C1 segment of cervical spinal cord (tissue), 14 donors: ENCODE results near the gene SLC18A2.

Source experiments
- DNase-seq, 14 donors: peaks; one replicate each; lab custom pipeline; 2025; lab: John Stamatoyannopoulos, UW

The SLC18A2 gene

GRCh38 chr10:117311261-117311660 is 70.3 kb downstream of the SLC18A2 start:
- no peak for DNase-seq

- no peak for DNase-seq
These were observed 71.5 kb downstream of the SLC18A2 start for GRCh38 chr10:117312430-117312829.

- DNase-seq: no peak
These were observed 72.7 kb downstream of the SLC18A2 start for GRCh38 chr10:117313641-117314040.

GRCh38 chr10:117316701-117317100 is 75.8 kb downstream of the SLC18A2 start:
- DNase-seq: no peak

GRCh38 chr10:117318909-117319308 is 78.0 kb downstream of the SLC18A2 start:
- no peak for DNase-seq

- no peak for DNase-seq
These were observed 79.2 kb downstream of the SLC18A2 start for GRCh38 chr10:117320050-117320665.

GRCh38 chr10:117322260-117322659 is 81.3 kb downstream of the SLC18A2 start:
- no peak for DNase-seq

GRCh38 chr10:117324367-117324766 is 83.5 kb downstream of the SLC18A2 start:
- DNase-seq: no peak

- no peak for DNase-seq
These were observed 86.3 kb downstream of the SLC18A2 start for GRCh38 chr10:117327262-117327661.
